Caco-2 (cell line): ENCODE data around the gene AGER. TPM values are rescaled to one million over a fixed set of nuclear protein-coding genes. Genes with fewer than 3 reads are reported as not detected.

ENCODE experiments used
- BruUV-seq: library from RNA; stranded (reverse); fragments of 400-500 nt; replicated peaks from 2 replicates; lab custom pipeline; 2021; lab: Mats Ljungman, UMichigan
- CTCF ChIA-PET: fragments of 300-600 bp; sonication (Branson Sonifier 250); formaldehyde crosslinking; loops from one replicate; lab custom pipeline; 2022; ENCODE audit warnings: antibody characterized with exemption; lab: Charles Lee
- POLR2A ChIA-PET: fragments of 300-600 bp; sonication (Branson Sonifier 250); formaldehyde crosslinking; loops from one replicate; lab custom pipeline; 2022; ENCODE audit warnings: antibody characterized with exemption; lab: Charles Lee
- DNase-seq, 2 experiments: peaks; one replicate each; pipeline versions ENCODE4 v3.0.0 to v3.0.0-alpha.2; 2020 to 2022
- H3K27me3 ChIP-seq: replicated peaks from 2 replicates; pipeline ENCODE4 v1.6.0; 2011; ENCODE audit warnings: low read length; ENCODE audit not compliant: control insufficient read depth, insufficient read depth
- H3K36me3 ChIP-seq: 2 replicates; pipeline ENCODE4 v1.5.1; 2011; ENCODE audit warnings: low read length; ENCODE audit not compliant: control insufficient read depth, insufficient read depth
- H3K4me1 ChIP-seq: fragments of 250-450 bp; sonication (Bioruptor Pico); 2 replicates; pipeline ENCODE4 v1.5.1; 2020; ENCODE audit warnings: mild to moderate bottlenecking
- H3K4me3 ChIP-seq: 2 replicates; pipeline ENCODE4 v1.5.1; 2011; ENCODE audit warnings: low read depth, mild to moderate bottlenecking, control low read depth, low read length
- H3K9me3 ChIP-seq: fragments of 250-450 bp; sonication (Bioruptor Pico); 2 replicates; pipeline ENCODE4 v1.5.1; 2020; ENCODE audit warnings: mild to moderate bottlenecking, moderate library complexity
- H3K27ac Mint-ChIP-seq: one replicate; pipeline ENCODE4 v1.8.0; 2022; ENCODE audit warnings: mixed read lengths; ENCODE audit not compliant: unreplicated experiment
- H3K27me3 Mint-ChIP-seq: one replicate; pipeline ENCODE4 v1.8.0; 2022; ENCODE audit warnings: mixed read lengths; ENCODE audit not compliant: insufficient read depth, unreplicated experiment
- H3K36me3 Mint-ChIP-seq: one replicate; pipeline ENCODE4 v1.8.0; 2022; ENCODE audit warnings: mild to moderate bottlenecking, mixed read lengths; ENCODE audit not compliant: insufficient read depth, unreplicated experiment
- H3K4me1 Mint-ChIP-seq: one replicate; pipeline ENCODE4 v1.8.0; 2022; ENCODE audit warnings: low read depth, mixed read lengths; ENCODE audit not compliant: unreplicated experiment
- H3K4me3 Mint-ChIP-seq: one replicate; pipeline ENCODE4 v1.8.0; 2022; ENCODE audit warnings: mild to moderate bottlenecking, moderate library complexity, mixed read lengths; ENCODE audit not compliant: unreplicated experiment
- H3K9me3 Mint-ChIP-seq: one replicate; pipeline ENCODE4 v1.8.0; 2022; ENCODE audit warnings: mixed read lengths; ENCODE audit not compliant: unreplicated experiment
- CTCF ChIP-seq, 2 experiments: fragments of 200-600 bp in 1 of 2; IDR thresholded peaks; 1 replicate in 1 of 2; 2 replicates in 1 of 2; pipeline versions ENCODE4 v1.5.1 to v1.8.0; 2011 to 2022; ENCODE audit warnings: antibody characterized with exemption in 1 of 2, control low read depth in 1 of 2, inconsistent platforms in 1 of 2, low read depth in 1 of 2, low read length in 1 of 2, mild to moderate bottlenecking in 1 of 2, moderate library complexity in 1 of 2; ENCODE audit not compliant: insufficient read depth in 1 of 2, severe bottlenecking in 1 of 2, unreplicated experiment in 1 of 2
- intact Hi-C: fragments of 100-400 bp; cut with micrococcal nuclease; formaldehyde crosslinking; loops from one replicate; pipeline ENCODE4 v1.10.0; 2022; ENCODE audit not compliant: unreplicated experiment
- total RNA-seq: library from RNA; stranded (reverse); gene quantifications from 2 replicates; pipeline ENCODE4 v1.2.3, GENCODE V29; 2022

AGER gene
- total RNA-seq, 1 experiment from 2014 or later: 10.3 TPM

GRCh38 chr6:32151181-32151862 lies 32.7 kb downstream of the AGER start:
- no peak for DNase-seq
- intact Hi-C loops: no loop called here
- ChIA-PET POLR2A (no interaction called here), CTCF (interaction anchor here (1.0 kb wide), 1 partner anchor 44 kb away, joined by 3 read pairs; no protein-coding TSS in a partner anchor)
- Mint-ChIP-seq H3K27ac (peak overlapping the region; percentile 96), H3K27me3 (no peaks in the 10 kb centered on the region), H3K4me3 (peak overlapping the region; percentile 26), H3K4me1 (peaks cover 28% of the 10 kb centered on the region), H3K36me3 (peaks cover 28% of the 10 kb centered on the region), H3K9me3 (no peaks in the 10 kb centered on the region)
- Histone ChIP-seq H3K36me3 (peaks cover 1% of the 10 kb centered on the region; the same call in 1 of the 2 replicates), H3K4me3 (no peak overlapping the region), H3K4me1 (peaks cover 40% of the 10 kb centered on the region), H3K27me3 (no peaks in the 10 kb centered on the region), H3K9me3 (no peaks in the 10 kb centered on the region)
- TF ChIP-seq CTCF (IDR thresholded peaks at IDR 0.05; ENCODE audit: insufficient read depth in 1 of 2, low read depth in 1 of 2, low read length in 1 of 2, severe bottlenecking in 1 of 2, unreplicated experiment in 1 of 2): no peak
- no TSS peak for BruUV-seq

- DNase-seq: no peak
- ChIA-PET CTCF (no interaction called here), POLR2A (no interaction called here)
- H3K9me3 ChIP-seq: no peaks in the 10 kb centered on the region
- Mint-ChIP-seq H3K9me3 (no peaks in the 10 kb centered on the region), H3K4me3 (peak overlapping the region; percentile 26), H3K4me1 (peaks cover 36% of the 10 kb centered on the region), H3K27me3 (no peaks in the 10 kb centered on the region), H3K36me3 (peaks cover 17% of the 10 kb centered on the region), H3K27ac (peak overlapping the region; percentile 96)
- BruUV-seq: no TSS peak
- H3K4me1 ChIP-seq: peaks cover 46% of the 10 kb centered on the region
- TF ChIP-seq CTCF (IDR thresholded peaks at IDR 0.05; ENCODE audit: insufficient read depth in 1 of 2, low read depth in 1 of 2, low read length in 1 of 2, severe bottlenecking in 1 of 2, unreplicated experiment in 1 of 2): no peak
- intact Hi-C loops: no loop called here
- H3K4me3 ChIP-seq: no peak overlapping the region
- no peaks in the 10 kb centered on the region for H3K27me3 ChIP-seq
- H3K36me3 ChIP-seq: no peaks in the 10 kb centered on the region
These were observed 33.9 kb downstream of the AGER start for GRCh38 chr6:32149932-32150870.

- Mint-ChIP-seq H3K4me3 (no peak overlapping the region), H3K27me3 (no peaks in the 10 kb centered on the region), H3K4me1 (peaks cover 36% of the 10 kb centered on the region), H3K27ac (no peak overlapping the region), H3K36me3 (peaks cover 7% of the 10 kb centered on the region), H3K9me3 (no peaks in the 10 kb centered on the region)
- BruUV-seq: no TSS peak
- no peak overlapping the region for H3K4me3 ChIP-seq
- H3K9me3 ChIP-seq: no peaks in the 10 kb centered on the region
- CTCF ChIA-PET: no interaction called here
- intact Hi-C loops: no loop called here
- POLR2A ChIA-PET: no interaction called here
- H3K4me1 ChIP-seq: peaks cover 47% of the 10 kb centered on the region
- no peak for DNase-seq
- H3K36me3 ChIP-seq: no peaks in the 10 kb centered on the region
- H3K27me3 ChIP-seq: no peaks in the 10 kb centered on the region
- TF ChIP-seq CTCF (IDR thresholded peaks at IDR 0.05; ENCODE audit: insufficient read depth in 1 of 2, low read depth in 1 of 2, low read length in 1 of 2, severe bottlenecking in 1 of 2, unreplicated experiment in 1 of 2): no peak
These were observed 34.8 kb downstream of the AGER start for GRCh38 chr6:32149092-32149755.
